Glutamatergic neuron (in vitro differentiated cells): ENCODE measurements around the gene VWA3A. TPM values are rescaled to one million over a fixed set of nuclear protein-coding genes. Genes with fewer than 3 reads are reported as not detected.
"Not testable (repeated sequence)": the region's sequence is repeated elsewhere in the genome, so short reads cannot be mapped to it uniquely, and the experiment has no call there.

ENCODE experiments used
- DNase-seq: peaks from one replicate; pipeline ENCODE4 v3.0.0; 2022
- H3K27ac Mint-ChIP-seq: one replicate; pipeline ENCODE4 v1.8.0; 2020; ENCODE audit warnings: mild to moderate bottlenecking, mixed read lengths, inconsistent platforms; ENCODE audit not compliant: unreplicated experiment
- H3K27me3 Mint-ChIP-seq: one replicate; pipeline ENCODE4 v1.8.0; 2020; ENCODE audit warnings: mild to moderate bottlenecking, moderate library complexity, mixed read lengths, inconsistent platforms; ENCODE audit not compliant: unreplicated experiment
- H3K36me3 Mint-ChIP-seq: one replicate; pipeline ENCODE4 v1.8.0; 2020; ENCODE audit warnings: mild to moderate bottlenecking, mixed read lengths, inconsistent platforms; ENCODE audit not compliant: unreplicated experiment
- H3K4me1 Mint-ChIP-seq: one replicate; pipeline ENCODE4 v1.8.0; 2020; ENCODE audit warnings: mild to moderate bottlenecking, low read depth, mixed read lengths, inconsistent platforms; ENCODE audit not compliant: unreplicated experiment
- H3K4me3 Mint-ChIP-seq: one replicate; pipeline ENCODE4 v1.8.0; 2020; ENCODE audit warnings: mild to moderate bottlenecking, mixed read lengths, inconsistent platforms; ENCODE audit not compliant: unreplicated experiment
- H3K9me3 Mint-ChIP-seq: one replicate; pipeline ENCODE4 v1.8.0; 2020; ENCODE audit warnings: mild to moderate bottlenecking, moderate library complexity, mixed read lengths, inconsistent platforms; ENCODE audit not compliant: unreplicated experiment
- CTCF ChIP-seq: fragments of 200-600 bp; sonication (generic); IDR thresholded peaks from one replicate; pipeline ENCODE4 v1.5.0; 2021; ENCODE audit not compliant: partially characterized antibody, unreplicated experiment
- total RNA-seq: library from RNA; stranded (reverse); fragmentation: NEBNext Ultra II Directional; extraction: Animal tissue kit (Norgen Biotek cat#: 25700); gene quantifications from one replicate; pipeline ENCODE4 v1.2.1, GENCODE V29; 2021; ENCODE audit not compliant: unreplicated experiment

Gene VWA3A
- total RNA-seq, 1 donor from 2014 or later = 0.17 TPM

- peaks cover 17% of the 10 kb centered on the region for H3K27me3 Mint-ChIP-seq
- H3K27ac Mint-ChIP-seq = no peak overlapping the region
- H3K4me1 Mint-ChIP-seq = peaks cover 12% of the 10 kb centered on the region
- H3K36me3 Mint-ChIP-seq = peaks cover 5% of the 10 kb centered on the region
- DNase-seq = no peak
- peaks cover 24% of the 10 kb centered on the region for H3K9me3 Mint-ChIP-seq
- no peak overlapping the region for H3K4me3 Mint-ChIP-seq
- no peak for TF ChIP-seq CTCF
These were observed 100.7 kb downstream of the VWA3A start for GRCh38 chr16:22193063-22193411.

GRCh38 chr16:22194707-22195444 is 102.5 kb downstream of the VWA3A start:
- no peak for DNase-seq
- H3K27ac Mint-ChIP-seq = peak overlapping the region; percentile 97
- H3K9me3 Mint-ChIP-seq = peaks cover 19% of the 10 kb centered on the region
- peaks cover 17% of the 10 kb centered on the region for H3K27me3 Mint-ChIP-seq
- H3K4me1 Mint-ChIP-seq = no peaks in the 10 kb centered on the region
- H3K4me3 Mint-ChIP-seq = peak overlapping the region; percentile 87
- no peak for TF ChIP-seq CTCF
- peaks cover 5% of the 10 kb centered on the region for H3K36me3 Mint-ChIP-seq

- Mint-ChIP-seq H3K4me1 (no peaks in the 10 kb centered on the region), H3K27me3 (peaks cover 17% of the 10 kb centered on the region), H3K27ac (peak overlapping the region; percentile 97), H3K9me3 (peaks cover 19% of the 10 kb centered on the region), H3K36me3 (peaks cover 5% of the 10 kb centered on the region), H3K4me3 (peak overlapping the region; percentile 87)
- no peak for DNase-seq
- no peak for TF ChIP-seq CTCF
These were observed 103.0 kb downstream of the VWA3A start for GRCh38 chr16:22195445-22195694.

- no peaks in the 10 kb centered on the region for H3K4me1 Mint-ChIP-seq
These were observed 103.6 kb downstream of the VWA3A start for GRCh38 chr16:22195695-22196558.

GRCh38 chr16:22196559-22197168 is 104.3 kb downstream of the VWA3A start:
- not testable (repeated sequence) for H3K4me1 Mint-ChIP-seq, DNase-seq, H3K36me3 Mint-ChIP-seq, H3K27ac Mint-ChIP-seq
- peak overlapping the region; percentile 73 for H3K4me3 Mint-ChIP-seq
- peaks cover 19% of the 10 kb centered on the region for H3K9me3 Mint-ChIP-seq
- H3K27me3 Mint-ChIP-seq = peaks cover 15% of the 10 kb centered on the region

More at GRCh38 chr16:22195695-22196558, 103.6 kb downstream of the VWA3A start:
- Mint-ChIP-seq H3K27me3 (peaks cover 15% of the 10 kb centered on the region), H3K4me3 (peak overlapping the region; percentile 87), H3K9me3 (peaks cover 19% of the 10 kb centered on the region), H3K27ac (peak overlapping the region; percentile 97), H3K36me3 (peaks cover 5% of the 10 kb centered on the region)
- peak; percentile 77 for TF ChIP-seq CTCF
- DNase-seq = peak; percentile 87
